WERI-Rb-1 (cell line): Measurements from ENCODE around the gene OGDH.

ENCODE experiments used
- DNase-seq: peaks from one replicate; pipeline ENCODE4 v3.0.0-alpha.2; 2020
- H3K27ac ChIP-seq: fragments of 250-450 bp; sonication (Bioruptor Pico); 2 replicates; pipeline ENCODE4 v1.5.1; 2020; ENCODE audit warnings: mild to moderate bottlenecking, moderate library complexity
- H3K27me3 ChIP-seq: fragments of 250-450 bp; sonication (Bioruptor Pico); 2 replicates; pipeline ENCODE4 v1.5.1; 2021; ENCODE audit warnings: mild to moderate bottlenecking, low read depth, moderate library complexity; ENCODE audit not compliant: insufficient read depth, severe bottlenecking
- H3K36me3 ChIP-seq: fragments of 250-450 bp; sonication (Bioruptor Pico); 2 replicates; pipeline ENCODE4 v1.5.1; 2020; ENCODE audit warnings: mild to moderate bottlenecking, moderate library complexity
- H3K4me3 ChIP-seq: 2 replicates; pipeline ENCODE4 v1.5.1; 2011; ENCODE audit warnings: low read depth, mild to moderate bottlenecking, control low read depth, low read length
- H3K9me3 ChIP-seq: fragments of 250-450 bp; sonication (Bioruptor Pico); 2 replicates; pipeline ENCODE4 v1.5.1; 2021; ENCODE audit warnings: mild to moderate bottlenecking, moderate library complexity; ENCODE audit not compliant: severe bottlenecking
- TF ChIP-seq, protein P1 (sequence below): IDR thresholded peaks from 2 replicates; pipeline ENCODE4 v1.5.1; 2011; ENCODE audit warnings: low read depth, mild to moderate bottlenecking, control low read depth, inconsistent platforms, low read length

Gene OGDH

DNA sequence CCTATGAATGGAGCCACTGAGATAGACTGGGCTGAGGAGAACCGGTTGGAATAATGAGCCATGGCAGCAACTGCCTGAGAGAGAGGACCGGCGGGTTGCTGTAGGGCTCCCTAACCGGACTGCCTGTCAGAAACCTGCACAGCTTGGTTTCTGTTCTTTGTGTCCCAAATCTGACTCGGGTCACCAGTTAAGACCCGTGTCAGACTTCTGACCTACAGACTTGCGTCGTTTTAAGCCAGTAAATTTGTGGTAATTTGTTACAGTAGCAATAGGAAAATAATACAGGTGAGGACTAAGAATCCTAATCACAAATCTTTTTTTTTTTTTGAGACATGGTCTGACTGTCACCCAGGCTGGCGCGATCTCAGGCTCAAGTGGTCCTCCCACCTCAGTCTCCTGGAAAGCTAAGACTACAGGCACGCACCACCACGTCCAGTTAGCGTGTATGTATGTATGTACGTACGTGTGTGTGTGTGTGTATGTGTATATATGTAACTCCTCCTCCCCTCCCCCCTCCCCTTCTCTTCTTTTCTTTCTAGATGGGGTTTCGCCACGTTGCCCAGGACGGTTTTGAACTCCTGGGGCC lies 32.0 kb upstream of the OGDH start:
- H3K27me3 ChIP-seq = no peaks in the 10 kb centered on the region
- peak overlapping the region; percentile 85 for H3K27ac ChIP-seq
- no peak for DNase-seq
- TF ChIP-seq, protein P1, sequence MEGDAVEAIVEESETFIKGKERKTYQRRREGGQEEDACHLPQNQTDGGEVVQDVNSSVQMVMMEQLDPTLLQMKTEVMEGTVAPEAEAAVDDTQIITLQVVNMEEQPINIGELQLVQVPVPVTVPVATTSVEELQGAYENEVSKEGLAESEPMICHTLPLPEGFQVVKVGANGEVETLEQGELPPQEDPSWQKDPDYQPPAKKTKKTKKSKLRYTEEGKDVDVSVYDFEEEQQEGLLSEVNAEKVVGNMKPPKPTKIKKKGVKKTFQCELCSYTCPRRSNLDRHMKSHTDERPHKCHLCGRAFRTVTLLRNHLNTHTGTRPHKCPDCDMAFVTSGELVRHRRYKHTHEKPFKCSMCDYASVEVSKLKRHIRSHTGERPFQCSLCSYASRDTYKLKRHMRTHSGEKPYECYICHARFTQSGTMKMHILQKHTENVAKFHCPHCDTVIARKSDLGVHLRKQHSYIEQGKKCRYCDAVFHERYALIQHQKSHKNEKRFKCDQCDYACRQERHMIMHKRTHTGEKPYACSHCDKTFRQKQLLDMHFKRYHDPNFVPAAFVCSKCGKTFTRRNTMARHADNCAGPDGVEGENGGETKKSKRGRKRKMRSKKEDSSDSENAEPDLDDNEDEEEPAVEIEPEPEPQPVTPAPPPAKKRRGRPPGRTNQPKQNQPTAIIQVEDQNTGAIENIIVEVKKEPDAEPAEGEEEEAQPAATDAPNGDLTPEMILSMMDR = no peak
- H3K4me3 ChIP-seq = peak overlapping the region; percentile 99
- H3K36me3 ChIP-seq = peaks cover 72% of the 10 kb centered on the region
- no peaks in the 10 kb centered on the region for H3K9me3 ChIP-seq

DNA sequence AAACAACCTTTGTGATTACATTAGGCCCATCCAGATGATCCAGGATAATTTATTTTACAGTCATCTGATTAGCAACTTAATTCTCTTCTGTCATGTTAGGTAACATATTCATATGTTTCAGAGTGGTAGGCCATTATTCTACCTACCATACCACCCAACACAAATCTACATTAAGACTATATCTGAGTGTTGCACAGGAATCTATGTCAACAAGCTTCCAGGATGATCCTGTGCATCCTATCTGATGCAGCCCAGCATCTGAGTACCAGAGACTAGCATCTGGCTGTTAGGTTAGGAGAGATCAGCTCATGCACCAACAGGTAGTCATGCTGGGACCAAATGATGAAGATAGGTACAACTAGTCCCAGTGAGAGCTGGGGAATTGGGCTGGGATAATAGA lies 31.4 kb upstream of the OGDH start:
- DNase-seq = no peak
- peaks cover 72% of the 10 kb centered on the region for H3K36me3 ChIP-seq
- no peak overlapping the region for H3K27ac ChIP-seq
- no peak overlapping the region for H3K4me3 ChIP-seq
- TF ChIP-seq, protein P1 = no peak
- no peaks in the 10 kb centered on the region for H3K9me3 ChIP-seq
- no peaks in the 10 kb centered on the region for H3K27me3 ChIP-seq

DNA sequence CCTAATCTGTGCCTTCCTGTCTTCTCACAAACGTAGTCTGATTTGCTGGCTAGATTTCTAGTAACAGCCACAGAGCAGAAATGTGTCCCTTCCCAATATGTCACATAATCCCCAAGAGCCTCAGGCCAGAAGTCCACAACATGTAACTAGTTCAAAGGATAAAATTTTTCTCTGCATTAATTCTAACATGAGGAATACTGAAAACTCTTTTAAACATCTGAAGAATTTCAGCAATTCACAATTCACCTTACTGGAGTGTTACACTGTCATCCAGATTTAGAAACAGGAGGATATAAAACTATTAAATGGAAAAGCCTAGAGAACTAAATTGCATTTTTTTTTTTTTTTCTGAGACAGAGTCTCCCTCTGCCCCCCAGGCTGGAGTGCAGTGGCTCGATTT lies 30.2 kb upstream of the OGDH start:
- peaks cover 72% of the 10 kb centered on the region for H3K36me3 ChIP-seq
- H3K27ac ChIP-seq = no peak overlapping the region
- no peak overlapping the region for H3K4me3 ChIP-seq
- DNase-seq = no peak
- no peaks in the 10 kb centered on the region for H3K27me3 ChIP-seq
- H3K9me3 ChIP-seq = no peaks in the 10 kb centered on the region
- TF ChIP-seq, protein P1 = no peak

DNA sequence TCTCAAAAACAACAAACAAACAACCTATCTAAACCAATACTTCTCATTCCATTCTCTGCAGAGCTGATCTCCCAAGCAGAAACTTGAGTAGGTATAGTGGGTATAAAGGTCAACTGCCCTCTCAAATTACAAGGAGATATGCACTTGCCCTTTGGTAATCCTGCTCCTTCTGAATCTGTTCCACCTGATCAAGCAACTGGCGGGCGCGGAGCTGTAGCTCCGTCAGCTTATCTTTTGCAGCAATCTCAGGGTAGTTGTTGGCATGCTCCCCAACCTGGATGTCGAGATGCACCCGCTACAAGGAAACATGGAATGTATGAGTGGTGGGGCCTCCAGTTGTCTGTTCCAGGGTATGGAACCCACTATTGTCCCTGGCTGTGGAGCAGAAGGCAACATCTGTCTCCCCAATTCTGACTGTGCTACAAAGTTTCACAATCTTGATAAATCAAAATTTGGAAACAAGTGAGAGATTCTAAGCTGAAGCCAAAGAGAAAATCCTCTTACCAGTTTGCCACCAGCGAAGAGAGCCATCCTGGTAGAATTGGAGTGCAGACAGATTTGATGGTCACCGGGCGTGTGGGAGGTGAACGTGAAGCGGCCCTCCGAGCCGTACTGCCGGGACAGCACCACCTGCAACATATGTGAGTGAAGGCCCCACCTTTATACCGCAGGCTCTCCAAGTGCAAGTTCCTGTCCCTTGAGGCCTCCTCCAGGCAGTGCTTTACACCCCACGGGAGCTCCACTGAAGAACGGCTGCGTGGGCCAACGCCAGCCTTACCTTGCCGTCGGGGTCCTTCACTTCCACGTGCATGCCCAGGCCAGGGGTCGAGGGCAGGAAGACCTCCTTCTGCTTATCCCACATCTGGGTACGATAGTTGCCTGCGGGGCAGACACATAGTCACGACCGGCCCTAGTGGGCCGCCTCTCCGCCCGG lies 25.2 kb upstream of the OGDH start:
- H3K27ac ChIP-seq = peak overlapping the region; percentile 93
- TF ChIP-seq, protein P1 = no peak

DNA sequence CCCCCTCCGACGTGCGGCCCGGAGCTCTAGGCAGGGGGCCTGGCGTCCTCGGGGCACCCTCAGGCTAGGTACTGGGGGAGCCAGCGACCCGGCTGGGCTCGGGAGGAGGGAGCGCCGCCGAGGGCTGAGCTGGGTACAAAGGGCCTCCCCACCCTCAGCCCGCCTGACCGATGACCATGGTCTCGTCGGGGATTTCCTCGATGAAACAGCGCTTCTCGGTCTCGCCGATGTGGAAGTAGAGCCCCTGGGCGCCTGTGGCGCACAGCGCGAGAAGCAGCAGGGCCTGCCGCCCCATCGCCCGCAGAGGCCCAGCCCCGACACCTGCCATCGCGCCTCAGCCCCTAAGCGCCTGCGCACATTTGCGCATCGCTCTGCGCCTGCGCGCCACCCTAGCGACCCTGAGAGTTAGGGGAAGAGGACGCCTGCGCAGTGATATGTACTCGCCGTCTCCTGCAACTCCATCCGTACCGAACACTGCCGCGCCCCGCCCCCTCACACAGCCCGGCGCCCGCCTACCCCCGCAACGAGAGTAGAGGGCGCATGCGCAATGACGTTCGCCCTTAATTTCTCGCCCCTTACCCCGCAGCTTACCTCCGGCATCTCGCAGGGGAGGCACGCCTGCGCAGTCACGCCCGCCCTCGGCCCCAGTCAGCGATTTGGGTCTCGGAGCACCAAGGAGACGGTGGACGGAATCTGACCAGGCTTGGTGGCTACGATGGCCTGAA lies 24.4 kb upstream of the OGDH start, which contains the start of gene TMED4:
Gene TMED4, minus strand, starts transcription at position 353 of the 725 bp plus-strand sequence. Its CDS starts 25 bp downstream, at position 328.
- H3K27me3 ChIP-seq = no peaks in the 10 kb centered on the region
- TF ChIP-seq, protein P1 = no peak
- peak within 1 kb of the TSS; percentile 90 for H3K4me3 ChIP-seq

More for the DNA sequence above, 25.2 kb upstream of the OGDH start:
- H3K36me3 ChIP-seq = peaks cover 40% of the 10 kb centered on the region
- peak; percentile 25 for DNase-seq
- peak overlapping the region; percentile 86 for H3K4me3 ChIP-seq
- H3K9me3 ChIP-seq = no peaks in the 10 kb centered on the region
- H3K27me3 ChIP-seq = no peaks in the 10 kb centered on the region

More for the DNA sequence above, 24.4 kb upstream of the OGDH start, which contains the start of gene TMED4:
- H3K9me3 ChIP-seq = no peaks in the 10 kb centered on the region
- H3K36me3 ChIP-seq = peaks cover 40% of the 10 kb centered on the region
- DNase-seq = peak; percentile 99
- peak within 1 kb of the TSS; percentile 93 for H3K27ac ChIP-seq
